Measurements from ENCODE around the gene SHF.

DNA sequence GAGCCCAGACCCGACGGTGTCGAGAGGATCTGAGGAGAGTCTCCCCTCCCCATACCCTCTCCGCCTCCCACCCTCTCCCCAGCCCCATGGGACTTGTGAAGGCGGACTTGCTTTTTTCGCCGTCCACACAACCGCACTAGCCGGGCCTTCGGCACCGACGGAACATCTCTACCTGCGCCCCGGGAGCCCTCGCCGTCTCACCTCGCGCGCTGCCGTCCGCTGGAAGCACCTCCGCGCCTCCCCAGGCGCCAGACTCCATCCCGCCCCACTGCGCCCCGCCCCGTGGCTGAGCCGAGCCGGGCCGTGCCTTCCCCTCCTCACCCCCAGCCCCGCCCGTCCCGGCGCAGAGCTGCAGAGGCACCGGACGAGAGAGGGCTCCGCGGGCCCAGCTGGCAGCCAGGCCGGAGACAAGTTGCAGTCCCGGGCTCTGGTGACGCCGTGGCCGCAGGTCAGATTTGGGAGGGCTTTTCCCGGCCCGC, 58.1 kb downstream of the SHF start, which contains the start of the genes DUOX1 and DUOXA1:
- TF ChIP-seq, protein P1, sequence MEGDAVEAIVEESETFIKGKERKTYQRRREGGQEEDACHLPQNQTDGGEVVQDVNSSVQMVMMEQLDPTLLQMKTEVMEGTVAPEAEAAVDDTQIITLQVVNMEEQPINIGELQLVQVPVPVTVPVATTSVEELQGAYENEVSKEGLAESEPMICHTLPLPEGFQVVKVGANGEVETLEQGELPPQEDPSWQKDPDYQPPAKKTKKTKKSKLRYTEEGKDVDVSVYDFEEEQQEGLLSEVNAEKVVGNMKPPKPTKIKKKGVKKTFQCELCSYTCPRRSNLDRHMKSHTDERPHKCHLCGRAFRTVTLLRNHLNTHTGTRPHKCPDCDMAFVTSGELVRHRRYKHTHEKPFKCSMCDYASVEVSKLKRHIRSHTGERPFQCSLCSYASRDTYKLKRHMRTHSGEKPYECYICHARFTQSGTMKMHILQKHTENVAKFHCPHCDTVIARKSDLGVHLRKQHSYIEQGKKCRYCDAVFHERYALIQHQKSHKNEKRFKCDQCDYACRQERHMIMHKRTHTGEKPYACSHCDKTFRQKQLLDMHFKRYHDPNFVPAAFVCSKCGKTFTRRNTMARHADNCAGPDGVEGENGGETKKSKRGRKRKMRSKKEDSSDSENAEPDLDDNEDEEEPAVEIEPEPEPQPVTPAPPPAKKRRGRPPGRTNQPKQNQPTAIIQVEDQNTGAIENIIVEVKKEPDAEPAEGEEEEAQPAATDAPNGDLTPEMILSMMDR (tag by site-specific recombination; IDR thresholded peaks at IDR 0.05), result no peak
- TF ChIP-seq, protein P2, sequence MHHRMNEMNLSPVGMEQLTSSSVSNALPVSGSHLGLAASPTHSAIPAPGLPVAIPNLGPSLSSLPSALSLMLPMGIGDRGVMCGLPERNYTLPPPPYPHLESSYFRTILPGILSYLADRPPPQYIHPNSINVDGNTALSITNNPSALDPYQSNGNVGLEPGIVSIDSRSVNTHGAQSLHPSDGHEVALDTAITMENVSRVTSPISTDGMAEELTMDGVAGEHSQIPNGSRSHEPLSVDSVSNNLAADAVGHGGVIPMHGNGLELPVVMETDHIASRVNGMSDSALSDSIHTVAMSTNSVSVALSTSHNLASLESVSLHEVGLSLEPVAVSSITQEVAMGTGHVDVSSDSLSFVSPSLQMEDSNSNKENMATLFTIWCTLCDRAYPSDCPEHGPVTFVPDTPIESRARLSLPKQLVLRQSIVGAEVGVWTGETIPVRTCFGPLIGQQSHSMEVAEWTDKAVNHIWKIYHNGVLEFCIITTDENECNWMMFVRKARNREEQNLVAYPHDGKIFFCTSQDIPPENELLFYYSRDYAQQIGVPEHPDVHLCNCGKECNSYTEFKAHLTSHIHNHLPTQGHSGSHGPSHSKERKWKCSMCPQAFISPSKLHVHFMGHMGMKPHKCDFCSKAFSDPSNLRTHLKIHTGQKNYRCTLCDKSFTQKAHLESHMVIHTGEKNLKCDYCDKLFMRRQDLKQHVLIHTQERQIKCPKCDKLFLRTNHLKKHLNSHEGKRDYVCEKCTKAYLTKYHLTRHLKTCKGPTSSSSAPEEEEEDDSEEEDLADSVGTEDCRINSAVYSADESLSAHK (tag by site-specific recombination; IDR thresholded peaks at IDR 0.05), result no peak
- TF ChIP-seq, protein P3, sequence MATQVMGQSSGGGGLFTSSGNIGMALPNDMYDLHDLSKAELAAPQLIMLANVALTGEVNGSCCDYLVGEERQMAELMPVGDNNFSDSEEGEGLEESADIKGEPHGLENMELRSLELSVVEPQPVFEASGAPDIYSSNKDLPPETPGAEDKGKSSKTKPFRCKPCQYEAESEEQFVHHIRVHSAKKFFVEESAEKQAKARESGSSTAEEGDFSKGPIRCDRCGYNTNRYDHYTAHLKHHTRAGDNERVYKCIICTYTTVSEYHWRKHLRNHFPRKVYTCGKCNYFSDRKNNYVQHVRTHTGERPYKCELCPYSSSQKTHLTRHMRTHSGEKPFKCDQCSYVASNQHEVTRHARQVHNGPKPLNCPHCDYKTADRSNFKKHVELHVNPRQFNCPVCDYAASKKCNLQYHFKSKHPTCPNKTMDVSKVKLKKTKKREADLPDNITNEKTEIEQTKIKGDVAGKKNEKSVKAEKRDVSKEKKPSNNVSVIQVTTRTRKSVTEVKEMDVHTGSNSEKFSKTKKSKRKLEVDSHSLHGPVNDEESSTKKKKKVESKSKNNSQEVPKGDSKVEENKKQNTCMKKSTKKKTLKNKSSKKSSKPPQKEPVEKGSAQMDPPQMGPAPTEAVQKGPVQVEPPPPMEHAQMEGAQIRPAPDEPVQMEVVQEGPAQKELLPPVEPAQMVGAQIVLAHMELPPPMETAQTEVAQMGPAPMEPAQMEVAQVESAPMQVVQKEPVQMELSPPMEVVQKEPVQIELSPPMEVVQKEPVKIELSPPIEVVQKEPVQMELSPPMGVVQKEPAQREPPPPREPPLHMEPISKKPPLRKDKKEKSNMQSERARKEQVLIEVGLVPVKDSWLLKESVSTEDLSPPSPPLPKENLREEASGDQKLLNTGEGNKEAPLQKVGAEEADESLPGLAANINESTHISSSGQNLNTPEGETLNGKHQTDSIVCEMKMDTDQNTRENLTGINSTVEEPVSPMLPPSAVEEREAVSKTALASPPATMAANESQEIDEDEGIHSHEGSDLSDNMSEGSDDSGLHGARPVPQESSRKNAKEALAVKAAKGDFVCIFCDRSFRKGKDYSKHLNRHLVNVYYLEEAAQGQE (tag by site-specific recombination; IDR thresholded peaks at IDR 0.05), result no peak
- TF ChIP-seq, protein P4, sequence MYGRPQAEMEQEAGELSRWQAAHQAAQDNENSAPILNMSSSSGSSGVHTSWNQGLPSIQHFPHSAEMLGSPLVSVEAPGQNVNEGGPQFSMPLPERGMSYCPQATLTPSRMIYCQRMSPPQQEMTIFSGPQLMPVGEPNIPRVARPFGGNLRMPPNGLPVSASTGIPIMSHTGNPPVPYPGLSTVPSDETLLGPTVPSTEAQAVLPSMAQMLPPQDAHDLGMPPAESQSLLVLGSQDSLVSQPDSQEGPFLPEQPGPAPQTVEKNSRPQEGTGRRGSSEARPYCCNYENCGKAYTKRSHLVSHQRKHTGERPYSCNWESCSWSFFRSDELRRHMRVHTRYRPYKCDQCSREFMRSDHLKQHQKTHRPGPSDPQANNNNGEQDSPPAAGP (tag by site-specific recombination; IDR thresholded peaks at IDR 0.05), result no peak
